Hematopoietic multipotent progenitor cell treated with erythropoietin and hydrocortisone succinate and interleukin-3 and kit ligand, for 6 days (in vitro differentiated cells): ENCODE data around the gene FARP1.
"Not testable (repeated sequence)": the region's sequence is repeated elsewhere in the genome, so short reads cannot be mapped to it uniquely, and the experiment has no call there.

Experiments
- DNase-seq: peaks from one replicate; pipeline ENCODE4 v3.0.0-alpha.2; 2015

The FARP1 gene

GRCh38 chr13:98345107-98345935, 202.4 kb downstream of the FARP1 start:
- DNase-seq, result peak; percentile 39

GRCh38 chr13:98346904-98347636, 204.2 kb downstream of the FARP1 start:
- DNase-seq, result no peak

- DNase-seq, result no peak
These were observed 204.9 kb downstream of the FARP1 start for GRCh38 chr13:98347756-98348155.

- no peak for DNase-seq
These were observed 205.7 kb downstream of the FARP1 start for GRCh38 chr13:98348466-98349200.

GRCh38 chr13:98349731-98350305, 206.9 kb downstream of the FARP1 start:
- DNase-seq, result peak; percentile 24

- DNase-seq, result no peak
These were observed 207.9 kb downstream of the FARP1 start for GRCh38 chr13:98350746-98351330.

- no peak for DNase-seq
These were observed 208.7 kb downstream of the FARP1 start for GRCh38 chr13:98351636-98352035.

- DNase-seq, result no peak
These were observed 209.3 kb downstream of the FARP1 start for GRCh38 chr13:98352226-98352625.

- no peak for DNase-seq
These were observed 210.9 kb downstream of the FARP1 start for GRCh38 chr13:98353750-98354149.

- no peak for DNase-seq
These were observed 216.0 kb downstream of the FARP1 start for GRCh38 chr13:98358937-98359336.

GRCh38 chr13:98360545-98360944, 217.7 kb downstream of the FARP1 start:
- no peak for DNase-seq

- no peak for DNase-seq
These were observed 220.4 kb downstream of the FARP1 start for GRCh38 chr13:98363326-98363725.

GRCh38 chr13:98364179-98364578, 221.3 kb downstream of the FARP1 start:
- no peak for DNase-seq

GRCh38 chr13:98364647-98365046, 221.8 kb downstream of the FARP1 start:
- no peak for DNase-seq

- no peak for DNase-seq
These were observed 222.4 kb downstream of the FARP1 start for GRCh38 chr13:98365302-98365701.

- no peak for DNase-seq
These were observed 223.1 kb downstream of the FARP1 start for GRCh38 chr13:98366010-98366409.

- DNase-seq, result no peak
These were observed 223.5 kb downstream of the FARP1 start for GRCh38 chr13:98366443-98366842.

GRCh38 chr13:98366959-98367358, 224.1 kb downstream of the FARP1 start:
- no peak for DNase-seq

GRCh38 chr13:98368019-98368418, 225.1 kb downstream of the FARP1 start:
- DNase-seq, result no peak

- DNase-seq, result not testable (repeated sequence)
These were observed 226.6 kb downstream of the FARP1 start for GRCh38 chr13:98369520-98369919.

GRCh38 chr13:98370261-98370660, 227.4 kb downstream of the FARP1 start:
- DNase-seq, result no peak

GRCh38 chr13:98370806-98371515, 228.1 kb downstream of the FARP1 start:
- DNase-seq, result no peak
